GM04504 (cell line): ENCODE data around the gene NCAPD2.
A peak's percentile ranks its signal among the peaks of the same experiment; 100 is the strongest.
"Not testable (repeated sequence)": the region's sequence is repeated elsewhere in the genome, so short reads cannot be mapped to it uniquely, and the experiment has no call there.

Source experiments
- DNase-seq: peaks from one replicate; pipeline ENCODE4 v3.0.0-alpha.2; 2012; ENCODE audit warnings: low read depth

NCAPD2 gene

GRCh38 chr12:6492838-6493496, 935 bp upstream of the NCAPD2 start, which contains the start of gene MRPL51:
Gene MRPL51, minus strand, starts transcription at chr12:6493262. Its CDS starts 126 bp downstream, at chr12:6493136.
- DNase-seq: peak; percentile 86

GRCh38 chr12:6494258-6494743, 399 bp downstream of the NCAPD2 start:
- DNase-seq: no peak

- no peak for DNase-seq
These were observed 1.1 kb downstream of the NCAPD2 start for GRCh38 chr12:6494968-6495367.

GRCh38 chr12:6497291-6497690, 3.4 kb downstream of the NCAPD2 start:
- not testable (repeated sequence) for DNase-seq

- no peak for DNase-seq
These were observed 6.6 kb downstream of the NCAPD2 start for GRCh38 chr12:6500466-6500865.

GRCh38 chr12:6507102-6507998, 13.4 kb downstream of the NCAPD2 start:
- no peak for DNase-seq

- no peak for DNase-seq
These were observed 14.2 kb downstream of the NCAPD2 start for GRCh38 chr12:6508087-6508486.

GRCh38 chr12:6520186-6520585, 26.3 kb downstream of the NCAPD2 start:
- no peak for DNase-seq

- DNase-seq: no peak
These were observed 28.3 kb downstream of the NCAPD2 start for GRCh38 chr12:6522193-6522592.

- no peak for DNase-seq
These were observed 29.8 kb downstream of the NCAPD2 start for GRCh38 chr12:6523708-6524107.

- no peak for DNase-seq
These were observed 30.7 kb downstream of the NCAPD2 start for GRCh38 chr12:6524648-6525047.

- DNase-seq: no peak
These were observed 32.3 kb downstream of the NCAPD2 start for GRCh38 chr12:6526201-6526600.

GRCh38 chr12:6526766-6527525, 33.0 kb downstream of the NCAPD2 start:
- DNase-seq: no peak

GRCh38 chr12:6527711-6528110, 33.8 kb downstream of the NCAPD2 start:
- DNase-seq: no peak

- no peak for DNase-seq
These were observed 34.8 kb downstream of the NCAPD2 start for GRCh38 chr12:6528539-6529235.

- no peak for DNase-seq
These were observed 35.4 kb downstream of the NCAPD2 start for GRCh38 chr12:6529291-6529737.

GRCh38 chr12:6530576-6531260, 36.8 kb downstream of the NCAPD2 start:
- no peak for DNase-seq

GRCh38 chr12:6532051-6532926, 38.4 kb downstream of the NCAPD2 start:
- DNase-seq: peak; percentile 96

GRCh38 chr12:6532927-6533652, 39.2 kb downstream of the NCAPD2 start:
- peak; percentile 46 for DNase-seq

GRCh38 chr12:6533653-6533922, 39.7 kb downstream of the NCAPD2 start:
- no peak for DNase-seq
